Trophoblast cell (in vitro differentiated cells and primary cell): ENCODE data around the gene CYTH3.

Experiments
- DNase-seq, 2 donors: peaks; one replicate each; pipeline ENCODE4 v3.0.0-alpha.2; 2016
- H2AFZ ChIP-seq: 2 replicates; pipeline ENCODE4 v1.6.1; 2013; ENCODE audit warnings: low read length, moderate library complexity, mild to moderate bottlenecking; ENCODE audit not compliant: insufficient read depth, poor library complexity
- H2AK5ac ChIP-seq: 2 replicates; pipeline ENCODE4 v1.6.1; 2013; ENCODE audit warnings: mild to moderate bottlenecking, low read length
- H2BK120ac ChIP-seq: 2 replicates; pipeline ENCODE4 v1.6.1; 2013; ENCODE audit warnings: low read length, mild to moderate bottlenecking, moderate library complexity; ENCODE audit not compliant: insufficient read depth, poor library complexity
- H2BK12ac ChIP-seq: 2 replicates; pipeline ENCODE4 v1.6.1; 2013; ENCODE audit warnings: mild to moderate bottlenecking, low read length, moderate library complexity
- H2BK5ac ChIP-seq: 2 replicates; pipeline ENCODE4 v1.6.1; 2013; ENCODE audit warnings: low read length, low read depth, moderate library complexity, mild to moderate bottlenecking; ENCODE audit not compliant: poor library complexity
- H3K14ac ChIP-seq: 2 replicates; pipeline ENCODE4 v1.6.1; 2013; ENCODE audit warnings: mild to moderate bottlenecking, low read length
- H3K18ac ChIP-seq: 2 replicates; pipeline ENCODE4 v1.6.1; 2013; ENCODE audit warnings: mild to moderate bottlenecking, low read length
- H3K23ac ChIP-seq: 2 replicates; pipeline ENCODE4 v1.6.1; 2013; ENCODE audit warnings: low read length
- H3K27ac ChIP-seq: 2 replicates; pipeline ENCODE4 v1.5.1; 2013; ENCODE audit warnings: low read depth, mild to moderate bottlenecking, inconsistent platforms, low read length, moderate library complexity
- H3K27me3 ChIP-seq: 2 replicates; pipeline ENCODE4 v1.6.1; 2013; ENCODE audit warnings: inconsistent platforms, mild to moderate bottlenecking, low read length, moderate library complexity; ENCODE audit not compliant: insufficient read depth
- H3K36me3 ChIP-seq, 2 experiments: 1 replicate in 1 of 2; 2 replicates in 1 of 2; pipeline ENCODE4 v1.6.1; 2013; ENCODE audit warnings: low read length in 2 of 2, mild to moderate bottlenecking in 2 of 2, moderate library complexity in 1 of 2; ENCODE audit not compliant: insufficient read depth in 2 of 2, control insufficient read depth in 1 of 2
- H3K4ac ChIP-seq: 2 replicates; pipeline ENCODE4 v1.6.1; 2013; ENCODE audit warnings: low read depth, mild to moderate bottlenecking, low read length, moderate library complexity
- H3K4me1 ChIP-seq, 2 experiments: 1 replicate in 1 of 2; 2 replicates in 1 of 2; pipeline ENCODE4 v1.6.1; 2013; ENCODE audit warnings: low read length in 2 of 2, mild to moderate bottlenecking in 2 of 2, moderate library complexity in 1 of 2; ENCODE audit not compliant: insufficient read depth in 2 of 2, control insufficient read depth in 1 of 2
- H3K4me2 ChIP-seq: 2 replicates; pipeline ENCODE4 v1.6.1; 2013; ENCODE audit warnings: inconsistent platforms, mild to moderate bottlenecking, low read length, moderate library complexity
- H3K4me3 ChIP-seq: 2 replicates; pipeline ENCODE4 v1.5.1; 2013; ENCODE audit warnings: mild to moderate bottlenecking, low read depth, low read length, inconsistent platforms
- H3K79me1 ChIP-seq: one replicate; pipeline ENCODE4 v1.6.1; 2013; ENCODE audit warnings: low read length
- H3K79me2 ChIP-seq: 2 replicates; pipeline ENCODE4 v1.6.1; 2013; ENCODE audit warnings: low read length, mild to moderate bottlenecking; ENCODE audit not compliant: control insufficient read depth, insufficient read depth, poor library complexity
- H3K9ac ChIP-seq: 2 replicates; pipeline ENCODE4 v1.6.1; 2013; ENCODE audit warnings: mild to moderate bottlenecking, low read length
- H3K9me3 ChIP-seq: 2 replicates; pipeline ENCODE4 v1.6.1; 2013; ENCODE audit warnings: low read depth, mild to moderate bottlenecking, control low read depth, inconsistent platforms, low read length; ENCODE audit not compliant: insufficient read depth
- H4K12ac ChIP-seq: 2 replicates; pipeline ENCODE4 v1.6.1; 2013; ENCODE audit warnings: low read depth, mild to moderate bottlenecking, low read length, moderate library complexity
- H4K8ac ChIP-seq: 2 replicates; pipeline ENCODE4 v1.6.1; 2013; ENCODE audit warnings: low read depth, mild to moderate bottlenecking, low read length, moderate library complexity
- H4K91ac ChIP-seq: one replicate; pipeline ENCODE4 v1.6.1; 2013; ENCODE audit warnings: low read depth, mild to moderate bottlenecking, low read length, moderate library complexity
- WGBS: extraction: QIAGEN DNeasy Blood & Tissue Kit; methylation state at CpG from one replicate; pipeline ENCODE4 v1.1.7; 2013; ENCODE audit warnings: missing lambda C conversion rate; ENCODE audit not compliant: insufficient read length, insufficient coverage; ENCODE audit errors: extremely low coverage; 5-methylcytosine and 5-hydroxymethylcytosine counted together

CYTH3 gene

DNA sequence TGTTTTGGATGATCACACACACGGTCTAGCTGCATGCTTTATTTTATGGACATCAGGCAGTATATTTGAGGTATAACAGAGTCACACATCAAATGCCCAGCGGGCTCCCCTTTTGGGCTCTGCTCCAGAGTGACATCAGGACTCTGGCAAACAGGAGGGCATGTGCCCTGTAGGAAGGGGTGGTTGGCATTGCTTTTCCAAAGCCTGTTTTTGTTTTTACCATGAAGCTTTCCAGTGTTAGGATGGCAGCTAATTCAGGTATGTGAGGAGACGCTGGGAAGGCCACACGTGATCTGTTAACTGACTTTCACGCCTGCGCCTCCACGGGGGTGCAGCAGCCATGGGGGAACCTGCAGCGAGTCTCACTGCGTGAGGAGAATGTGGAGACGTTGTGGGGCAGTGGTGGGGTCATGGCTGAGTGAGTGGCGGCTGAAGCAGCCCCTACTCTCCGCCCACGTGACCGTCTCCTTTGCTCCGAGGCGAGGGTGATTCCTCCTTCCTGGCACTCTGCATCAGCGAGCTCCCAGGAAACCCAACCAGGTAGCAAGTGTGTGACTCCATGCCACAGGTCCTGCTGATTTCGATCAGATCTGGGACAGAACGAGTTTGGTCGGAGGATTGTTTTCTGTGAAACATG, 123.6 kb downstream of the CYTH3 start:
- Histone ChIP-seq H3K36me3 (peaks cover 64 to 84% of the 10 kb centered on the region in 2 experiments), H3K79me1 (no peaks in the 10 kb centered on the region), H2BK12ac (no peak overlapping the region), H3K23ac (no peak overlapping the region), H3K27me3 (no peaks in the 10 kb centered on the region), H3K4me2 (no peak overlapping the region), H2AK5ac (no peak overlapping the region), H3K27ac (no peak overlapping the region), H3K4me3 (no peak overlapping the region), H3K14ac (no peak overlapping the region), H2BK120ac (no peak overlapping the region), H4K8ac (no peak overlapping the region), H3K9me3 (peaks cover 2% of the 10 kb centered on the region), H3K4ac (no peak overlapping the region), H4K12ac (no peak overlapping the region), H2BK5ac (no peak overlapping the region), H3K18ac (no peak overlapping the region), H3K9ac (no peak overlapping the region), H3K79me2 (no peaks in the 10 kb centered on the region), H4K91ac (no peak overlapping the region), H3K4me1 (no peaks in the 10 kb centered on the region), H2AFZ (no peak overlapping the region)
- no CpG with 5 or more reads among the region's 20 CpGs for WGBS
- DNase-seq = no peak

GRCh38 chr7:6147627-6148026, 124.8 kb downstream of the CYTH3 start:
- no peaks in the 10 kb centered on the region for H3K79me2 ChIP-seq

DNA sequence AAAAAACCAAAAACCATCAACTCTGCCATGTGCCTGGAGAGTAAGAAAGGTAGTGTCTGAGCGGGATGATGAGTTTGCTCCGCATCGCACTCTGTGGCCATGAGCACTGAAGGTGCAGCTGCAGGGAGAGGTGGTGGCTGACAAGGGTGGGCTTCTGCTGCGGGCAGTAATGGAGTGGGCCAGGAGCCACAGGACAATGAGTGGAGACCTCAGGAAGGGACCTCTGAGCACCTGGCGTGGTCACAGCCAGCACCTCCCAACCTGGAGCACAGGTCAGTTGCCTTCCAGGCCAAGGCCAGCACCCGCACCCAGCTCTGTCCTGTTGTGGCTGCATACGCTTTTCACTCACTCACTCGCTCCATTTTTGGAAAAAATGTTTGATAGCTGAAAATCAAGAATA, 125.8 kb downstream of the CYTH3 start:
- no peak overlapping the region for H2BK120ac ChIP-seq
- H3K14ac ChIP-seq = no peak overlapping the region
- no peaks in the 10 kb centered on the region for H3K79me1 ChIP-seq
- H4K91ac ChIP-seq = no peak overlapping the region
- H3K9me3 ChIP-seq = peaks cover 2% of the 10 kb centered on the region
- no peaks in the 10 kb centered on the region for H3K79me2 ChIP-seq
- no peak overlapping the region for H2AFZ ChIP-seq
- no peak overlapping the region for H4K8ac ChIP-seq
- H3K23ac ChIP-seq = no peak overlapping the region
- no peak overlapping the region for H3K4me3 ChIP-seq
- no peak overlapping the region for H2AK5ac ChIP-seq
- no CpG with 5 or more reads among the region's 8 CpGs for WGBS
- DNase-seq = no peak
- H3K27me3 ChIP-seq = no peaks in the 10 kb centered on the region
- no peak overlapping the region for H3K4me2 ChIP-seq
- H4K12ac ChIP-seq = no peak overlapping the region
- H3K18ac ChIP-seq = no peak overlapping the region
- H2BK12ac ChIP-seq = no peak overlapping the region
- H3K4me1 ChIP-seq = no peaks in the 10 kb centered on the region
- no peak overlapping the region for H3K9ac ChIP-seq
- no peak overlapping the region for H3K4ac ChIP-seq
- H3K27ac ChIP-seq = no peak overlapping the region
- H3K36me3 ChIP-seq = peaks cover 56 to 78% of the 10 kb centered on the region in 2 experiments
- no peak overlapping the region for H2BK5ac ChIP-seq

More at GRCh38 chr7:6147627-6148026, 124.8 kb downstream of the CYTH3 start:
- Histone ChIP-seq H4K91ac (no peak overlapping the region), H2BK120ac (no peak overlapping the region), H3K23ac (no peak overlapping the region), H2BK5ac (no peak overlapping the region), H3K18ac (no peak overlapping the region), H3K4me3 (no peak overlapping the region), H4K12ac (no peak overlapping the region), H3K27ac (no peak overlapping the region), H3K36me3 (peaks cover 62 to 81% of the 10 kb centered on the region in 2 experiments), H3K79me1 (no peaks in the 10 kb centered on the region), H3K14ac (no peak overlapping the region), H4K8ac (no peak overlapping the region), H2AK5ac (no peak overlapping the region), H3K27me3 (no peaks in the 10 kb centered on the region), H3K9ac (no peak overlapping the region), H3K4ac (no peak overlapping the region), H2AFZ (no peak overlapping the region), H2BK12ac (no peak overlapping the region), H3K9me3 (peaks cover 2% of the 10 kb centered on the region), H3K4me2 (no peak overlapping the region), H3K4me1 (no peaks in the 10 kb centered on the region)
- no peak for DNase-seq
- WGBS = no CpG with 5 or more reads among the region's 8 CpGs

DNA sequence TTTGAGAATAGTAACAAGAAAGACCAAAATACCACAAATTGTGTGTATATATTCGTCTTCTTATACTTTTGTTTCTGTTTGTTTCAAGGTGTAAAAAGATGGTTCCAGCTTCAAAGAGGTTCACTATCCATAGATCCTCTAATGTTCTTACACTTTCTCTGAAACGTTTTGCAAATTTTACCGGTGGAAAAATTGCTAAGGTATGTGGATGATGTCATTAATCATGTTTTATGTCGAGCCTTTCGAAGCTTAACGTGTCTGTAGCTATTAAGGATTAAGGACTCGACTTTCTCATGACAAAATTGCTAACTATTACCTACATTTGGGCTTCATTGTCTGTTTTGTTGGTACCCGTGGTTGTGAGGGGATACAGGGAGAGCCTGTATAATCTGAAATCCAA, 128.4 kb downstream of the CYTH3 start:
- DNase-seq = no peak
- Histone ChIP-seq H3K27ac (no peak overlapping the region), H3K27me3 (no peaks in the 10 kb centered on the region), H2AK5ac (no peak overlapping the region), H2AFZ (no peak overlapping the region), H3K9ac (no peak overlapping the region), H3K36me3 (peaks cover 48 to 69% of the 10 kb centered on the region in 2 experiments), H3K79me2 (no peaks in the 10 kb centered on the region), H2BK12ac (no peak overlapping the region), H3K14ac (no peak overlapping the region), H3K4me2 (no peak overlapping the region), H3K4me3 (no peak overlapping the region), H2BK120ac (no peak overlapping the region), H3K23ac (no peak overlapping the region), H3K79me1 (no peaks in the 10 kb centered on the region), H4K91ac (no peak overlapping the region), H4K12ac (no peak overlapping the region), H3K4me1 (no peaks in the 10 kb centered on the region), H2BK5ac (no peak overlapping the region), H3K9me3 (peaks cover 2% of the 10 kb centered on the region), H4K8ac (no peak overlapping the region), H3K18ac (no peak overlapping the region), H3K4ac (no peak overlapping the region)
- WGBS = no CpG with 5 or more reads among the region's 8 CpGs
